Loucy (cell line): ENCODE measurements around the gene KLK13.

Source experiments
- H2AFZ ChIP-seq: fragments of 200-600 bp; sonication (generic); 2 replicates; pipeline ENCODE4 v1.6.0; 2016; ENCODE audit warnings: antibody characterized with exemption, mild to moderate bottlenecking, low read length, moderate library complexity
- H3F3A ChIP-seq: fragments of 200-600 bp; 2 replicates; pipeline ENCODE4 v1.6.0; 2016; ENCODE audit warnings: antibody characterized with exemption, low read depth, mild to moderate bottlenecking
- H3K27me3 ChIP-seq: fragments of 200-600 bp; sonication (generic); 2 replicates; pipeline ENCODE4 v1.6.1; 2014; ENCODE audit warnings: low read length, mild to moderate bottlenecking; ENCODE audit not compliant: insufficient read depth, poor library complexity, severe bottlenecking
- H3K36me3 ChIP-seq: fragments of 200-600 bp; sonication (generic); 2 replicates; pipeline ENCODE4 v1.6.1; 2016; ENCODE audit warnings: low read length; ENCODE audit not compliant: insufficient read depth
- H3K4me1 ChIP-seq: fragments of 200-600 bp; sonication (generic); 2 replicates; pipeline ENCODE4 v1.5.1; 2014; ENCODE audit warnings: low read length, mild to moderate bottlenecking; ENCODE audit not compliant: insufficient read depth, poor library complexity, severe bottlenecking
- H3K4me2 ChIP-seq: fragments of 200-600 bp; sonication (generic); 2 replicates; pipeline ENCODE4 v1.6.0; 2014; ENCODE audit warnings: antibody characterized with exemption, low read length, low read depth, mild to moderate bottlenecking; ENCODE audit not compliant: poor library complexity, severe bottlenecking
- H3K4me3 ChIP-seq: fragments of 200-600 bp; sonication (generic); 2 replicates; pipeline ENCODE4 v1.5.1; 2014; ENCODE audit warnings: low read length, mild to moderate bottlenecking, mixed read lengths; ENCODE audit not compliant: poor library complexity, severe bottlenecking
- H3K79me2 ChIP-seq: fragments of 200-600 bp; sonication (generic); 2 replicates; pipeline ENCODE4 v1.6.1; 2014; ENCODE audit warnings: low read length; ENCODE audit not compliant: insufficient read depth
- H3K9ac ChIP-seq: fragments of 200-600 bp; sonication (generic); 2 replicates; pipeline ENCODE4 v1.6.0; 2014; ENCODE audit warnings: mild to moderate bottlenecking, low read depth, low read length, moderate library complexity; ENCODE audit not compliant: poor library complexity, severe bottlenecking
- H3K9me2 ChIP-seq: fragments of 200-600 bp; sonication (generic); replicated peaks from 2 replicates; pipeline ENCODE4 v1.6.1; 2016; ENCODE audit warnings: low read depth, low read length, mixed read lengths
- H3K9me3 ChIP-seq: fragments of 200-600 bp; sonication (generic); 2 replicates; pipeline ENCODE4 v1.6.1; 2014; ENCODE audit warnings: mild to moderate bottlenecking, antibody characterized with exemption, low read length, low read depth; ENCODE audit not compliant: insufficient read depth
- H4K20me1 ChIP-seq: fragments of 200-600 bp; sonication (generic); 2 replicates; pipeline ENCODE4 v1.6.0; 2014; ENCODE audit warnings: antibody characterized with exemption, low read length, mild to moderate bottlenecking; ENCODE audit not compliant: insufficient read depth, poor library complexity, severe bottlenecking
- CTCF ChIP-seq: fragments of 200-600 bp; sonication (generic); conservative IDR thresholded peaks from 2 replicates; pipeline ENCODE4 v1.5.1; 2014; ENCODE audit warnings: mild to moderate bottlenecking, antibody characterized with exemption, low read length
- EZH2phosphoT487 ChIP-seq: fragments of 200-600 bp; IDR thresholded peaks from 2 replicates; pipeline ENCODE4 v1.6.1; 2018; ENCODE audit warnings: antibody characterized with exemption, mild to moderate bottlenecking, moderate library complexity, borderline replicate concordance

KLK13 gene

DNA sequence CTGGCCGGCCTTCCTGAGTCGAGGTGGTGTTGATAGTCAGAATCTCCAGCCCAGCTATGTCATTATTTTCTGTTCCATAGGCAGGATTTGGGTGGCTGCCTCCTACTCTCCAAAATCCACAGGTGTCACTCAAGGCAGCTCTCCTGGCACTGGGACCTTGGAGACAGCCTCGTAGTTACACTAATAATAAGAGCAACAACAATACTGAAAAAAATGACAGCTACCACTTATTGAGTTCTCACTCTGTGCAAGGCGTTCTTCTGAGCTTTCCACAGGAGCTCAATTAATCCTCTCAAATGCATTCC lies 17.9 kb downstream of the KLK13 start:
- Histone ChIP-seq H3K36me3 (no peaks in the 10 kb centered on the region), H3K4me1 (no peaks in the 10 kb centered on the region), H3K79me2 (no peaks in the 10 kb centered on the region), H2AFZ (no peak overlapping the region), H3K27me3 (no peaks in the 10 kb centered on the region), H3K4me3 (no peak overlapping the region), H3K9ac (no peak overlapping the region), H3K9me2 (no peaks in the 10 kb centered on the region), H4K20me1 (no peaks in the 10 kb centered on the region), H3K4me2 (no peak overlapping the region), H3F3A (no peaks in the 10 kb centered on the region), H3K9me3 (no peaks in the 10 kb centered on the region)
- no peak for TF ChIP-seq CTCF
- TF ChIP-seq EZH2phosphoT487, result no peak

- H3K36me3 ChIP-seq, result no peaks in the 10 kb centered on the region
- TF ChIP-seq CTCF, result no peak
- TF ChIP-seq EZH2phosphoT487, result no peak
- H4K20me1 ChIP-seq, result no peaks in the 10 kb centered on the region
- no peak overlapping the region for H2AFZ ChIP-seq
- H3K9ac ChIP-seq, result no peak overlapping the region
- no peaks in the 10 kb centered on the region for H3K79me2 ChIP-seq
- H3K4me2 ChIP-seq, result no peak overlapping the region
- H3K4me3 ChIP-seq, result no peak overlapping the region
- H3K9me3 ChIP-seq, result no peaks in the 10 kb centered on the region; the same call in 1 of the 2 replicates
- H3K9me2 ChIP-seq, result no peaks in the 10 kb centered on the region
- no peaks in the 10 kb centered on the region for H3K27me3 ChIP-seq
- no peaks in the 10 kb centered on the region for H3K4me1 ChIP-seq
- no peaks in the 10 kb centered on the region for H3F3A ChIP-seq
These were observed 20.6 kb downstream of the KLK13 start for GRCh38 chr19:51044327-51044726.

DNA sequence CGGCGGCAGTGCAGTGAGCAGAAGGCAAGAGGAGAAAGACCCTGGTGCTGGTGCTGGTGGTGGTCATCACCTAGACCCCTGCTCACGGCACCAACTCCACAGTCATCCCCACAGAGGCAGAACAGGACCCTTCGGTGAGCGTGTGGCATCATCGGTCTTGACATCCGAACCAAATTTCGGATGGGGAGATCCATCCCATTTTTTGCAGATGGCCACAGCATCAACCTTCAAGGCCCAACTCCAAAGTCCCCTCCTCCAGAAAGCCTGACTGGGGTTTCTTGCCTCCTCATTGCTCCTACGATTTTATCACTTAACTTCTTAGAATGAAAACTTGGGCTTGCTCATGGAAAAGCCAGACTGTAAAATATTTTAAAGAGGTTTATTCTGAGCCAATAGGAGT lies 21.4 kb downstream of the KLK13 start:
- Histone ChIP-seq H3K4me1 (no peaks in the 10 kb centered on the region), H3K79me2 (no peaks in the 10 kb centered on the region), H4K20me1 (no peaks in the 10 kb centered on the region), H3K4me2 (no peak overlapping the region), H3F3A (no peaks in the 10 kb centered on the region), H3K9ac (no peak overlapping the region), H3K9me2 (no peaks in the 10 kb centered on the region), H3K36me3 (no peaks in the 10 kb centered on the region), H2AFZ (no peak overlapping the region), H3K27me3 (no peaks in the 10 kb centered on the region), H3K9me3 (no peaks in the 10 kb centered on the region; the same call in 1 of the 2 replicates), H3K4me3 (no peak overlapping the region)
- TF ChIP-seq CTCF, result no peak
- TF ChIP-seq EZH2phosphoT487, result no peak
